ENCODE results near the gene GPSM1. TPM values are rescaled to one million over a fixed set of nuclear protein-coding genes. Genes with fewer than 3 reads are reported as not detected.

Gene GPSM1
- total and polyA plus RNA-seq, 9 of the 15 experiments (the other 6 are each of a cell fraction or from before 2014, with no cell fraction given), result 0.04 to 14.2 (median 3.1) TPM

GRCh38 chr9:136312436-136312835 lies 14.9 kb upstream of the GPSM1 start (continued):
- TF ChIP-seq CTCF (IDR thresholded peaks at IDR 0.05 in 2 of 3, conservative IDR thresholded peaks at IDR 0.05 in 1 of 3; ENCODE audit: insufficient read depth in 2 of 3, low read depth in 1 of 3, low read length in 3 of 3) (peak; percentile 62 to 73 (median 72)), ARID2 (IDR thresholded peaks at IDR 0.05) (0 out of 2 replicates have a peak, but pooled peaks have one; percentile 8), ZBTB8A (IDR thresholded peaks at IDR 0.05; ENCODE audit: partially characterized antibody) (no peak), ATF3 (IDR thresholded peaks at IDR 0.05) (no peak), ATF3 (CRISPR knock-in tag; conservative IDR thresholded peaks at IDR 0.05) (no peak), MXD1 (CRISPR knock-in tag; IDR thresholded peaks at IDR 0.05; ENCODE audit: borderline replicate concordance, poor library complexity, severe bottlenecking) (no peak), PKNOX1 (IDR thresholded peaks at IDR 0.05) (no peak), GTF2B (IDR thresholded peaks at IDR 0.05; ENCODE audit: extremely low read depth, insufficient read length) (no peak), CC2D1A (IDR thresholded peaks at IDR 0.05) (no peak), COPS2 (conservative IDR thresholded peaks at IDR 0.05) (no peak), SMC3 (conservative IDR thresholded peaks at IDR 0.05; ENCODE audit: insufficient read depth, low read depth, low read length) (peak; percentile 50; the same call in 1 of the 2 replicates), XRCC4 (IDR thresholded peaks at IDR 0.05; ENCODE audit: extremely low read depth, insufficient read depth, insufficient read length) (no peak), MCM3 (IDR thresholded peaks at IDR 0.05) (no peak)

Measured in K562 (cell line).